Endothelial cell of umbilical vein (primary cell): ENCODE results near the gene KRT3. TPM values are rescaled to one million over a fixed set of nuclear protein-coding genes. Genes with fewer than 3 reads are reported as not detected.

Experiments
- BruUV-seq: library from RNA; stranded (reverse); fragments of 400-500 nt; replicated peaks from 2 replicates; lab custom pipeline; 2021; lab: Mats Ljungman, UMichigan
- CTCF ChIA-PET: fragments of 300-600, 350-600 bp; sonication (Branson Sonifier 250); formaldehyde crosslinking; loops from one replicate; lab custom pipeline; 2021; ENCODE audit warnings: antibody characterized with exemption, inconsistent platforms; lab: Charles Lee
- POLR2A ChIA-PET: fragments of 300-600, 350-600 bp; sonication (Branson Sonifier 250); formaldehyde crosslinking; loops from one replicate; lab custom pipeline; 2021; ENCODE audit warnings: antibody characterized with exemption, inconsistent platforms; lab: Charles Lee
- DNase-seq: peaks from one replicate; pipeline ENCODE4 v3.0.0-alpha.2; 2011; ENCODE audit warnings: low read depth, low spot score
- FAIRE-seq: peaks from 2 replicates; lab custom pipeline; 2011; peaks lifted over from hg19 to GRCh38; lab: Jason Lieb, UNC
- H2AFZ ChIP-seq: 2 replicates; pipeline ENCODE4 v1.6.0; 2012; ENCODE audit warnings: low read depth, low read length, control low read depth, inconsistent platforms
- H3K27ac ChIP-seq: 2 replicates; pipeline ENCODE4 v1.5.1; 2011; ENCODE audit warnings: low read depth, mild to moderate bottlenecking, control low read depth, low read length, moderate library complexity; ENCODE audit not compliant: insufficient read depth
- H3K27me3 ChIP-seq, 2 experiments: 2 replicates each; pipeline versions ENCODE4 v1.6.0 to v1.6.1; 2011; ENCODE audit warnings: low read length in 2 of 2, mixed read lengths in 1 of 2; ENCODE audit not compliant: control insufficient read depth in 2 of 2, insufficient read depth in 2 of 2
- H3K36me3 ChIP-seq, 2 experiments: 2 replicates in 1 of 2; 3 replicates in 1 of 2; pipeline ENCODE4 v1.5.1; 2011; ENCODE audit warnings: low read length in 2 of 2, mild to moderate bottlenecking in 1 of 2, moderate library complexity in 1 of 2; ENCODE audit not compliant: control insufficient read depth in 2 of 2, insufficient read depth in 2 of 2; ENCODE audit errors: extremely low read depth in 1 of 2
- H3K4me1 ChIP-seq: 3 replicates; pipeline ENCODE4 v1.5.1; 2011; ENCODE audit warnings: mild to moderate bottlenecking, low read length; ENCODE audit not compliant: control insufficient read depth, insufficient read depth; ENCODE audit errors: extremely low read depth
- H3K4me2 ChIP-seq: 2 replicates; pipeline ENCODE4 v1.6.1; 2011; ENCODE audit warnings: low read length, control low read depth, mixed read lengths; ENCODE audit not compliant: insufficient read depth
- H3K4me3 ChIP-seq, 3 experiments: fragments of 200-600 bp in 1 of 3; sonication (generic), shearing (Covaris generic) in 1 of 3; replicated peaks in 1 of 3; 2 replicates each; pipeline ENCODE4 v1.5.1; 2011 to 2016; ENCODE audit warnings: control low read depth in 3 of 3, low read length in 3 of 3, mild to moderate bottlenecking in 2 of 3, inconsistent platforms in 1 of 3, low read depth in 1 of 3, moderate library complexity in 1 of 3; ENCODE audit not compliant: insufficient read depth in 1 of 3
- H3K79me2 ChIP-seq: 2 replicates; pipeline ENCODE4 v1.6.0; 2012; ENCODE audit warnings: low read length, inconsistent platforms; ENCODE audit not compliant: control insufficient read depth, insufficient read depth
- H3K9ac ChIP-seq: replicated peaks from 2 replicates; pipeline ENCODE3; 2011; ENCODE audit warnings: low read length, control low read depth; ENCODE audit not compliant: insufficient read depth; ENCODE audit errors: extremely low read depth
- H3K9me1 ChIP-seq: replicated peaks from 3 replicates; pipeline ENCODE4 v1.6.0; 2011; ENCODE audit warnings: mild to moderate bottlenecking, low read length; ENCODE audit not compliant: control insufficient read depth, insufficient read depth; ENCODE audit errors: extremely low read depth
- H3K9me3 ChIP-seq: replicated peaks from 2 replicates; pipeline ENCODE4 v1.5.1; 2012; ENCODE audit warnings: low read length, inconsistent platforms; ENCODE audit not compliant: control insufficient read depth, insufficient read depth
- H4K20me1 ChIP-seq: replicated peaks from 2 replicates; pipeline ENCODE3; 2011; ENCODE audit warnings: mild to moderate bottlenecking, low read length; ENCODE audit not compliant: control insufficient read depth, insufficient read depth; ENCODE audit errors: extremely low read depth
- EZH2 ChIP-seq: IDR thresholded peaks from 2 replicates; pipeline ENCODE4 v1.6.1; 2012; ENCODE audit warnings: borderline replicate concordance, low read depth, mild to moderate bottlenecking, moderate library complexity, low read length, inconsistent platforms; ENCODE audit not compliant: severe bottlenecking
- JUN ChIP-seq: IDR thresholded peaks from 2 replicates; pipeline ENCODE4 v1.6.1; 2011; ENCODE audit warnings: borderline replicate concordance, low read depth; ENCODE audit not compliant: insufficient read length, insufficient read depth
- dilution Hi-C: fragments of 300-500 bp; cut with MboI; formaldehyde crosslinking; loops from one replicate; pipeline ENCODE4 v1.15.0; 2019; ENCODE audit warnings: low sequenced_read_pairs; ENCODE audit not compliant: extremely low pct_ligation_motif_present
- intact Hi-C: fragments of 100-400 bp; cut with micrococcal nuclease; formaldehyde crosslinking; loops from one replicate; pipeline ENCODE4 v1.10.0; 2022
- polyA plus RNA-seq, 4 experiments: library from polyadenylated mRNA; depleted of rRNA in 3 of 4; stranded (reverse) in 3 of 4; unstranded in 1 of 4; fragments of >200 nt; gene quantifications; 2 replicates each; pipeline versions ENCODE4 v1.2.1 to v1.2.3, GENCODE V29; 2011 to 2012; ENCODE audit warnings: missing spikeins in 1 of 4
- total RNA-seq: library from RNA; stranded (reverse); gene quantifications from 2 replicates; pipeline ENCODE4 v1.2.3, GENCODE V29; 2021
- TF ChIP-seq, protein P1 (sequence below): IDR thresholded peaks from 2 replicates; pipeline ENCODE4 v1.6.1; 2011; ENCODE audit not compliant: insufficient read depth, insufficient read length
- TF ChIP-seq, protein P2 (sequence below), 2 donors: IDR thresholded peaks; 1 replicate in 1 of 2; 2 replicates in 1 of 2; pipeline ENCODE4 v1.5.1; 2011; ENCODE audit warnings: low read length in 2 of 2, mild to moderate bottlenecking in 2 of 2, moderate library complexity in 2 of 2, control low read depth in 1 of 2, inconsistent platforms in 1 of 2, low read depth in 1 of 2; ENCODE audit not compliant: insufficient read depth in 1 of 2; ENCODE audit errors: extremely low read depth in 1 of 2

Gene KRT3
- total and polyA plus RNA-seq, 2 donors (not counting 3 experiments of a cell fraction or from before 2014, with no cell fraction given) = not detected

DNA sequence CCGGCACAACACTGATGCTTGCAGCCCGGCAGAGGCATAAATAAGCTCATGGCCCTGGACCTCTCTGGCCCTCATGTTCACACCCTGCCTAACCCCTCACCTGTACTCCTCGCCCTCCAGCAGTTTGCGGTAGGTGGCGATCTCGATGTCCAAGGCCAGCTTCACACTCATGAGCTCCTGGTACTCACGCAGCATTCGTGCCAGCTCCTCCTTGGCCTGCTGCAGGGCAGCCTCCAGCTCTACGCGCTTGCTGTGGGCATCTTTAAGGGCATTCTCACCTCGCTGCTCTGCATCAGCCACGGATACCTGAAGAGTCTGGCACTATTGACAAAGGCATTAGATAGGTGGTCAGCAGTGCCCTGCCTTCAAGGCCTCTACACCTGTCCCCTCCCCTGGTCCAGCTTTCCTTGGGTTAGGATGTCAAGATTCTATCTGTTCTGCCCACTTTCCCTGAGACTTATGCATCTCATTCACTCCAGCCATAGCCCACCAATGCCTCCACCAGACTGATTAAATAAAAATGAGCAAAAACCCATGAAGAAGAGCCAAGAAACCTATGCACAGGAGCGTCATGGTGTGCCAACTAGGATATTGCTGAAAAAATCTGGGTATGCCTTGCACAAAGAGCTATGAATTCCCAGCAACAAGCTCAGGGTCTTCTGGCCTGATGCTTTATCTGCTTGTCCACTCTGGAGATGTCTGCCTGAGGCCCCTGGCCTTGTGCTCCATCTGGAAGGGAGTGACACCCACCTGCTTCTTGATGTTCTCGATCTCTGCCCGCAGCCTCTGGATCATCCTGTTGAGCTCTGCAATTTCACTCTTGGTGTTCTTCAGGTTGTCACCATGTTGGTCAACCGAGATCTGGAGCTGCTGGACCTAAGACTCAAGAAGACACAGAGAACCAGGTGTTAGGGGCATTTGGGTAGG, 11.9 kb upstream of the KRT3 start:
- TF ChIP-seq EZH2 (no peak), JUN (no peak)
- TF ChIP-seq, protein P1, sequence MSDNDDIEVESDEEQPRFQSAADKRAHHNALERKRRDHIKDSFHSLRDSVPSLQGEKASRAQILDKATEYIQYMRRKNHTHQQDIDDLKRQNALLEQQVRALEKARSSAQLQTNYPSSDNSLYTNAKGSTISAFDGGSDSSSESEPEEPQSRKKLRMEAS = no peak
- Histone ChIP-seq H4K20me1 (no peaks in the 10 kb centered on the region), H2AFZ (no peak overlapping the region), H3K9me3 (no peaks in the 10 kb centered on the region), H3K9me1 (no peaks in the 10 kb centered on the region), H3K36me3 (no peaks in the 10 kb centered on the region), H3K4me2 (no peak overlapping the region), H3K4me1 (no peaks in the 10 kb centered on the region), H3K27me3 (no peaks in the 10 kb centered on the region), H3K9ac (no peak overlapping the region), H3K4me3 (no peak overlapping the region), H3K79me2 (no peaks in the 10 kb centered on the region), H3K27ac (no peak overlapping the region)
- intact Hi-C loops (no loop called here), dilution Hi-C loops (no loop called here)
- no peak for DNase-seq
- POLR2A ChIA-PET = no interaction called here
- CTCF ChIA-PET = interaction anchor here (1.6 kb wide), 1 partner anchor 529 kb away, joined by 5 read pairs; no protein-coding TSS in a partner anchor
- BruUV-seq = no TSS peak
- FAIRE-seq = no peak

DNA sequence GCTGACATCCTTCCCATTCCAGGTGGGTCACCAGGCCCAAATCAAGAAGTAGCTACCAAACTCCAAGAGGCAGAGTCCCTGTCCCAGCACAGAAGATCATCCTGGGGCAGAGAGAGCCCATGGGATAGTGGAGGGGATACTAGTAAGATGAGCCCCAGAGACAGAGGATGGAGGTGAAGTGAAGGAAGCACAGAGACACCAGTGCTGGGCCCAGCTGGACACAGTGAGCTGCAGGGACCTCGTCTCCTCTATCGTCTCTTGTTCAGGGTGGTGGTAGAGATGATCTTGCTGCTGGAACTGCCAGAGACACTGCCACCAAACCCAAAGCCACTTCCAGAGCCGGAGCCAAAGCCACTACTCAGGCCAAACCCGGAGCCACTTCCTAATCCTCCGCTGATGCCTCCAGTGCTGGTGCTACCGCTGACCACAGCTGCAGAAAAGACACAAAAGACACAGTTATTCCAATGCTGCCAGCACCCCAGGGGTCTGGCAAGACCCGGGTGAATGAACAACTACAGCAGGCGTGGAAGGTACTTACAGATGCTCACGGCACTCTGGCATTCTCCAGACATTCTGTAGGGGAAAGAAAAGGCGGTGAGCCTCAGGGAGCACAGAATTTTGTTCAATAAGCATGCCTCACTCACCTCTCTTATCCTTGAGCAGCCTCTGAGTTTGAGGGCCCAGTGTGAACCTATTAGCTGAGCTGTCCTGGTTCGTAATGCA, 11.1 kb upstream of the KRT3 start:
- dilution Hi-C loops = no loop called here
- TF ChIP-seq, protein P2, sequence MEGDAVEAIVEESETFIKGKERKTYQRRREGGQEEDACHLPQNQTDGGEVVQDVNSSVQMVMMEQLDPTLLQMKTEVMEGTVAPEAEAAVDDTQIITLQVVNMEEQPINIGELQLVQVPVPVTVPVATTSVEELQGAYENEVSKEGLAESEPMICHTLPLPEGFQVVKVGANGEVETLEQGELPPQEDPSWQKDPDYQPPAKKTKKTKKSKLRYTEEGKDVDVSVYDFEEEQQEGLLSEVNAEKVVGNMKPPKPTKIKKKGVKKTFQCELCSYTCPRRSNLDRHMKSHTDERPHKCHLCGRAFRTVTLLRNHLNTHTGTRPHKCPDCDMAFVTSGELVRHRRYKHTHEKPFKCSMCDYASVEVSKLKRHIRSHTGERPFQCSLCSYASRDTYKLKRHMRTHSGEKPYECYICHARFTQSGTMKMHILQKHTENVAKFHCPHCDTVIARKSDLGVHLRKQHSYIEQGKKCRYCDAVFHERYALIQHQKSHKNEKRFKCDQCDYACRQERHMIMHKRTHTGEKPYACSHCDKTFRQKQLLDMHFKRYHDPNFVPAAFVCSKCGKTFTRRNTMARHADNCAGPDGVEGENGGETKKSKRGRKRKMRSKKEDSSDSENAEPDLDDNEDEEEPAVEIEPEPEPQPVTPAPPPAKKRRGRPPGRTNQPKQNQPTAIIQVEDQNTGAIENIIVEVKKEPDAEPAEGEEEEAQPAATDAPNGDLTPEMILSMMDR (IDR thresholded peaks at IDR 0.05; ENCODE audit: extremely low read depth in 1 of 2, insufficient read depth in 1 of 2, low read depth in 1 of 2, low read length in 2 of 2) = no peak
- no peaks in the 10 kb centered on the region for H3K36me3 ChIP-seq
- no peaks in the 10 kb centered on the region for H3K27me3 ChIP-seq
- ChIA-PET CTCF (interaction anchor here (1.6 kb wide), 1 partner anchor 528 kb away, joined by 5 read pairs; no protein-coding TSS in a partner anchor), POLR2A (no interaction called here)
- H3K9me1 ChIP-seq = no peaks in the 10 kb centered on the region
- no peaks in the 10 kb centered on the region for H3K9me3 ChIP-seq
- H4K20me1 ChIP-seq = no peaks in the 10 kb centered on the region
- DNase-seq = no peak
- no peaks in the 10 kb centered on the region for H3K79me2 ChIP-seq
- H3K4me2 ChIP-seq = no peak overlapping the region
- no peak overlapping the region for H3K4me3 ChIP-seq
- FAIRE-seq = no peak
- intact Hi-C loops = no loop called here
- no peaks in the 10 kb centered on the region for H3K4me1 ChIP-seq
- no peak overlapping the region for H2AFZ ChIP-seq
- no TSS peak for BruUV-seq
- no peak overlapping the region for H3K27ac ChIP-seq
- H3K9ac ChIP-seq = no peak overlapping the region
